Hepatocyte (in vitro differentiated cells): Measurements from ENCODE around the gene FGF8.

Experiments used
- EZH2 ChIP-seq: fragments of 200-600 bp; sonication (generic); IDR thresholded peaks from 2 replicates; pipeline ENCODE4 v1.6.1; 2016; ENCODE audit warnings: antibody characterized with exemption, mild to moderate bottlenecking, borderline replicate concordance
- EZH2phosphoT487 ChIP-seq: fragments of 200-600 bp; sonication (generic); IDR thresholded peaks from one replicate; pipeline ENCODE4 v1.6.1; 2018; ENCODE audit warnings: antibody characterized with exemption, mild to moderate bottlenecking, low read depth, moderate library complexity; ENCODE audit not compliant: unreplicated experiment, severe bottlenecking
- TF ChIP-seq, protein P1 (sequence below): fragments of 200-600 bp; sonication (generic); IDR thresholded peaks from 2 replicates; pipeline ENCODE4 v1.5.1; 2016; ENCODE audit warnings: antibody characterized with exemption, mild to moderate bottlenecking; ENCODE audit not compliant: poor library complexity

DNA sequence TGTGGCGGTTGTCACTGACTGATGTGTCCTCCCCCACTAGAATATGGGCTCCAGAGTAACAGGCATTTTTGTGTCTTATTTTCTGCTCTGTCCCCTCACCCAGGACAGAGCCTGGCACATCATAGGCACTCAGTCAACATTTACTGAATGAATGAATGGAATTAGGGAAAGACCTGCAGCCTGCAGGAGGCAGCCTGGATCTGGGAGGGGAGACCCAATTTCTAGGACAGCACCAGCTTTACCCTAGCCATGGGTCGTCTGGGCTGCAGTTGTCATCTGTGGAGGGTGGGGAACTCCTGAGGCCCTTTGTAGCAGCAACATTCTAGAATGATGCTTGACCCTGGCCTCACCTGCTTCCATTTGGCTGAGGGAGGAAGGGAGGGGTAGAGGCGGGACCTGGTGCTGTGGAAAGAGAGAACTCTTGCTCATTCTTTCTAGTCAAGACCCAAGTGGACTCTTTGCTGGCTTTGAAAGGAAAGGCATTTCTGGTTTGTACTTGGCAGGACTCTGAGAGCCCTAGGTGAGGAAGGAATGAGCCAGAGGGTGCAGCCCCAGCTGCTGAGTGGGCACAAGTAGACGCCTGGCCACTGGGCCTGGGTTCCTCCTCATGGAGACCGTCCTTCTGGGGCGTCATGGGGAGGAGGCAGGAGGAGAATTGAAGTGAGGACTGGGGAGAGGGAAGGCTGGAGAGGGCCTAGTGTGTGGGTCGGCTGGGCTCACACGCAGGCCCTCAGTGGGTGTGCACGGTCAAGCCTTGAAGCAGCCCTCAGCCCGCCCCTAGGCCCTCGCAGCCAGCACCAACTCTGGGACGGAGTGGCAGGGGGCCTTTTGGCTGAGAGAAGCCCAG, 8.9 kb downstream of the FGF8 start:
- TF ChIP-seq, protein P1, sequence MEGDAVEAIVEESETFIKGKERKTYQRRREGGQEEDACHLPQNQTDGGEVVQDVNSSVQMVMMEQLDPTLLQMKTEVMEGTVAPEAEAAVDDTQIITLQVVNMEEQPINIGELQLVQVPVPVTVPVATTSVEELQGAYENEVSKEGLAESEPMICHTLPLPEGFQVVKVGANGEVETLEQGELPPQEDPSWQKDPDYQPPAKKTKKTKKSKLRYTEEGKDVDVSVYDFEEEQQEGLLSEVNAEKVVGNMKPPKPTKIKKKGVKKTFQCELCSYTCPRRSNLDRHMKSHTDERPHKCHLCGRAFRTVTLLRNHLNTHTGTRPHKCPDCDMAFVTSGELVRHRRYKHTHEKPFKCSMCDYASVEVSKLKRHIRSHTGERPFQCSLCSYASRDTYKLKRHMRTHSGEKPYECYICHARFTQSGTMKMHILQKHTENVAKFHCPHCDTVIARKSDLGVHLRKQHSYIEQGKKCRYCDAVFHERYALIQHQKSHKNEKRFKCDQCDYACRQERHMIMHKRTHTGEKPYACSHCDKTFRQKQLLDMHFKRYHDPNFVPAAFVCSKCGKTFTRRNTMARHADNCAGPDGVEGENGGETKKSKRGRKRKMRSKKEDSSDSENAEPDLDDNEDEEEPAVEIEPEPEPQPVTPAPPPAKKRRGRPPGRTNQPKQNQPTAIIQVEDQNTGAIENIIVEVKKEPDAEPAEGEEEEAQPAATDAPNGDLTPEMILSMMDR: no peak
- TF ChIP-seq EZH2phosphoT487 (no peak), EZH2 (no peak)
